H9 (cell line): ENCODE measurements around the gene SCAMP3. TPM values are rescaled to one million over a fixed set of nuclear protein-coding genes. Genes with fewer than 3 reads are reported as not detected.

ENCODE experiments used
- DNase-seq: peaks from one replicate; pipeline ENCODE4 v3.0.0-alpha.2; 2017
- H2AFZ ChIP-seq: one replicate; pipeline ENCODE4 v1.6.1; 2013; ENCODE audit warnings: mild to moderate bottlenecking, low read length, control low read depth, moderate library complexity
- H2AK5ac ChIP-seq: 2 replicates; pipeline ENCODE4 v1.6.1; 2013; ENCODE audit warnings: low read length, control low read depth, mixed read lengths; ENCODE audit not compliant: insufficient read length
- H2BK120ac ChIP-seq: one replicate; pipeline ENCODE4 v1.6.1; 2013; ENCODE audit warnings: low read depth, mild to moderate bottlenecking, low read length, control low read depth, inconsistent platforms; ENCODE audit not compliant: poor library complexity, severe bottlenecking
- H2BK12ac ChIP-seq: 2 replicates; pipeline ENCODE4 v1.6.1; 2013; ENCODE audit warnings: low read length, control low read depth, mixed read lengths, low read depth; ENCODE audit not compliant: insufficient read length
- H2BK15ac ChIP-seq: 2 replicates; pipeline ENCODE4 v1.6.1; 2013; ENCODE audit warnings: low read depth, low read length, control low read depth
- H2BK20ac ChIP-seq: one replicate; pipeline ENCODE4 v1.6.1; 2013; ENCODE audit warnings: low read depth, mild to moderate bottlenecking, low read length, control low read depth, inconsistent platforms; ENCODE audit not compliant: poor library complexity, severe bottlenecking
- H2BK5ac ChIP-seq: 2 replicates; pipeline ENCODE4 v1.6.1; 2013; ENCODE audit warnings: low read length, control low read depth, mixed read lengths; ENCODE audit not compliant: insufficient read length
- H3K14ac ChIP-seq: 2 replicates; pipeline ENCODE4 v1.6.1; 2013; ENCODE audit warnings: low read length, control low read depth; ENCODE audit not compliant: insufficient read depth
- H3K18ac ChIP-seq: 2 replicates; pipeline ENCODE4 v1.6.1; 2013; ENCODE audit warnings: low read depth, mild to moderate bottlenecking, mixed read lengths, low read length, control low read depth; ENCODE audit not compliant: insufficient read length
- H3K23ac ChIP-seq: 2 replicates; pipeline ENCODE4 v1.6.1; 2013; ENCODE audit warnings: low read length, control low read depth, mixed read lengths, low read depth; ENCODE audit not compliant: insufficient read length
- H3K23me2 ChIP-seq: 2 replicates; pipeline ENCODE4 v1.6.1; 2013; ENCODE audit warnings: low read depth, mild to moderate bottlenecking, mixed read lengths, low read length, control low read depth; ENCODE audit not compliant: insufficient read length, poor library complexity, severe bottlenecking
- H3K27ac ChIP-seq: 2 replicates; pipeline ENCODE4 v1.5.1; 2013; ENCODE audit warnings: low read length, control low read depth, mixed read lengths, low read depth; ENCODE audit not compliant: insufficient read length
- H3K27me3 ChIP-seq: 2 replicates; pipeline ENCODE4 v1.6.1; 2013; ENCODE audit warnings: low read length, control low read depth, inconsistent platforms; ENCODE audit not compliant: insufficient read depth
- H3K4ac ChIP-seq: 2 replicates; pipeline ENCODE4 v1.6.1; 2013; ENCODE audit warnings: low read depth, mild to moderate bottlenecking, control low read depth, inconsistent platforms, low read length, moderate library complexity
- H3K4me1 ChIP-seq: 2 replicates; pipeline ENCODE4 v1.6.1; 2013; ENCODE audit warnings: low read length, control low read depth, inconsistent platforms; ENCODE audit not compliant: insufficient read depth
- H3K4me2 ChIP-seq: 2 replicates; pipeline ENCODE4 v1.6.1; 2013; ENCODE audit warnings: low read length, control low read depth, mixed read lengths; ENCODE audit not compliant: insufficient read length, insufficient read depth
- H3K56ac ChIP-seq: 2 replicates; pipeline ENCODE4 v1.6.1; 2013; ENCODE audit warnings: low read depth, mild to moderate bottlenecking, mixed read lengths, low read length, control low read depth; ENCODE audit not compliant: insufficient read length
- H3K79me1 ChIP-seq: 2 replicates; pipeline ENCODE4 v1.6.1; 2013; ENCODE audit warnings: low read depth, mild to moderate bottlenecking, moderate library complexity, low read length, control low read depth, inconsistent platforms; ENCODE audit not compliant: insufficient read depth, poor library complexity, severe bottlenecking
- H3K79me2 ChIP-seq: 2 replicates; pipeline ENCODE4 v1.6.1; 2013; ENCODE audit warnings: low read length, control low read depth, inconsistent platforms; ENCODE audit not compliant: insufficient read depth
- H3K9ac ChIP-seq: 2 replicates; pipeline ENCODE4 v1.6.1; 2013; ENCODE audit warnings: low read length, control low read depth, mixed read lengths; ENCODE audit not compliant: insufficient read length; ENCODE audit errors: extremely low read depth
- H3K9me3 ChIP-seq: one replicate; pipeline ENCODE4 v1.6.1; 2013; ENCODE audit warnings: low read depth, low read length, inconsistent platforms; ENCODE audit not compliant: control insufficient read depth
- H3T11ph ChIP-seq: one replicate; pipeline ENCODE4 v1.6.1; 2013; ENCODE audit warnings: mild to moderate bottlenecking, low read length, control low read depth, inconsistent platforms
- H4K20me1 ChIP-seq: one replicate; pipeline ENCODE4 v1.6.1; 2013; ENCODE audit not compliant: control insufficient read depth, insufficient read length, insufficient read depth
- H4K5ac ChIP-seq: 2 replicates; pipeline ENCODE4 v1.6.1; 2013; ENCODE audit warnings: low read depth, mild to moderate bottlenecking, mixed read lengths, low read length, control low read depth; ENCODE audit not compliant: insufficient read length
- H4K8ac ChIP-seq: replicated peaks from 2 replicates; pipeline ENCODE4 v1.6.1; 2013; ENCODE audit warnings: low read length, control low read depth, mixed read lengths, low read depth; ENCODE audit not compliant: insufficient read length
- H4K91ac ChIP-seq: 2 replicates; pipeline ENCODE4 v1.6.1; 2013; ENCODE audit warnings: low read depth, mild to moderate bottlenecking, moderate library complexity, mixed read lengths, low read length, control low read depth; ENCODE audit not compliant: insufficient read length
- H3K27ac Mint-ChIP-seq, 3 experiments: 2 replicates in 2 of 3; 3 replicates in 1 of 3; pipeline ENCODE4 v1.8.0; 2020 to 2021; ENCODE audit warnings: mixed read lengths in 3 of 3, mild to moderate bottlenecking in 1 of 3, moderate library complexity in 1 of 3
- H3K27me3 Mint-ChIP-seq: 2 replicates; pipeline ENCODE4 v1.8.0; 2021; ENCODE audit warnings: low read depth, mild to moderate bottlenecking, moderate library complexity, mixed read lengths
- H3K36me3 Mint-ChIP-seq, 3 experiments: 2 replicates in 2 of 3; 3 replicates in 1 of 3; pipeline ENCODE4 v1.8.0; 2020 to 2021; ENCODE audit warnings: low read depth in 3 of 3, mixed read lengths in 3 of 3; ENCODE audit not compliant: insufficient read depth in 1 of 3
- H3K4me1 Mint-ChIP-seq, 2 experiments: 2 replicates each; pipeline ENCODE4 v1.8.0; 2020; ENCODE audit warnings: mixed read lengths in 2 of 2
- H3K4me3 Mint-ChIP-seq, 2 experiments: 2 replicates in 1 of 2; 3 replicates in 1 of 2; pipeline ENCODE4 v1.8.0; 2020 to 2021; ENCODE audit warnings: mild to moderate bottlenecking in 2 of 2, mixed read lengths in 2 of 2, moderate library complexity in 1 of 2
- H3K9me3 Mint-ChIP-seq, 2 experiments: 2 replicates in 1 of 2; 3 replicates in 1 of 2; pipeline ENCODE4 v1.8.0; 2020; ENCODE audit warnings: mild to moderate bottlenecking in 2 of 2, mixed read lengths in 2 of 2, moderate library complexity in 1 of 2
- CTCF ChIP-seq: fragments of 200-600 bp; sonication (generic); conservative IDR thresholded peaks from 3 replicates; pipeline ENCODE4 v1.8.0; 2021; ENCODE audit warnings: antibody characterized with exemption, mild to moderate bottlenecking
- WGBS: extraction: QIAGEN DNeasy Blood & Tissue Kit; methylation state at CpG from one replicate; pipeline ENCODE4 v1.1.7; 2013; ENCODE audit warnings: missing lambda C conversion rate, low lambda C conversion rate, mixed read lengths; ENCODE audit not compliant: insufficient read length; ENCODE audit errors: extremely low coverage; 5-methylcytosine and 5-hydroxymethylcytosine counted together
- total RNA-seq: library from RNA; stranded (reverse); gene quantifications from 2 replicates; pipeline ENCODE4 v1.2.1, GENCODE V29; 2021

The SCAMP3 gene
- total RNA-seq, 1 experiment from 2014 or later, result 52.5 TPM

GRCh38 chr1:155250633-155251449 lies 11.3 kb downstream of the SCAMP3 start:
- Histone ChIP-seq H3K9ac (no peak overlapping the region), H2BK12ac (no peak overlapping the region), H3K27me3 (no peaks in the 10 kb centered on the region; the same call in 1 of the 2 replicates), H3K27ac (no peak overlapping the region), H2AFZ (no peak overlapping the region), H4K5ac (no peak overlapping the region), H3K56ac (no peak overlapping the region), H3K4ac (no peak overlapping the region), H2BK5ac (no peak overlapping the region), H3K23ac (no peak overlapping the region), H3K9me3 (no peaks in the 10 kb centered on the region), H3K79me2 (no peaks in the 10 kb centered on the region), H3K4me1 (peaks cover 4% of the 10 kb centered on the region; the same call in 1 of the 2 replicates), H3K18ac (no peak overlapping the region), H3T11ph (no peak overlapping the region), H4K8ac (no peak overlapping the region), H2AK5ac (no peak overlapping the region), H2BK15ac (no peak overlapping the region), H2BK20ac (no peak overlapping the region), H4K91ac (no peak overlapping the region), H4K20me1 (no peaks in the 10 kb centered on the region), H3K4me2 (peak overlapping the region; percentile 22), H3K23me2 (peaks cover 13% of the 10 kb centered on the region), H2BK120ac (no peak overlapping the region), H3K79me1 (no peaks in the 10 kb centered on the region), H3K14ac (no peak overlapping the region)
- TF ChIP-seq CTCF, result peak; percentile 100; the same call in 2 of the 3 replicates
- Mint-ChIP-seq H3K36me3 (peaks cover 10 to 30% (median 27%) of the 10 kb centered on the region in 3 experiments), H3K4me1 (peaks cover 25 to 27% of the 10 kb centered on the region in 2 experiments), H3K27me3 (peaks cover 18% of the 10 kb centered on the region), H3K4me3 (peak overlapping the region; percentile 15 to 66; a peak in 3 of 5 replicates), H3K9me3 (no peaks in the 10 kb centered on the region), H3K27ac (peak overlapping the region in 1 of 3 experiments; percentile 8; a peak in 2 of 7 replicates)
- peak; percentile 96 for DNase-seq
- WGBS, result no CpG with 5 or more reads among the region's 23 CpGs
